B cell (primary cell): ENCODE measurements around the gene CPD.

Experiments
- CTCF ChIP-seq: fragments of 200-600 bp; IDR thresholded peaks from one replicate; pipeline ENCODE4 v1.8.0; 2022; ENCODE audit warnings: antibody characterized with exemption, mild to moderate bottlenecking
- EZH2 ChIP-seq: IDR thresholded peaks from 2 replicates; pipeline ENCODE4 v1.6.1; 2012; ENCODE audit warnings: borderline replicate concordance, low read depth, mild to moderate bottlenecking, moderate library complexity, low read length; ENCODE audit not compliant: insufficient read depth, poor library complexity, severe bottlenecking

- TF ChIP-seq CTCF = no peak
- no peak for TF ChIP-seq EZH2
Measured at GRCh38 chr17:30378825-30379302, at the start of gene CPD.
